HG03060 (cell line): Measurements from ENCODE around the gene SLC35F4.
"Not testable (repeated sequence)": the region's sequence is repeated elsewhere in the genome, so short reads cannot be mapped to it uniquely, and the experiment has no call there.

Experiments
- ATAC-seq: cut with Tn5 transposase; IDR thresholded peaks from one replicate; pipeline ENCODE4 v1.9.1; 2021; ENCODE audit warnings: low read depth, moderate number of reproducible peaks; ENCODE audit not compliant: unreplicated experiment

SLC35F4 gene

DNA sequence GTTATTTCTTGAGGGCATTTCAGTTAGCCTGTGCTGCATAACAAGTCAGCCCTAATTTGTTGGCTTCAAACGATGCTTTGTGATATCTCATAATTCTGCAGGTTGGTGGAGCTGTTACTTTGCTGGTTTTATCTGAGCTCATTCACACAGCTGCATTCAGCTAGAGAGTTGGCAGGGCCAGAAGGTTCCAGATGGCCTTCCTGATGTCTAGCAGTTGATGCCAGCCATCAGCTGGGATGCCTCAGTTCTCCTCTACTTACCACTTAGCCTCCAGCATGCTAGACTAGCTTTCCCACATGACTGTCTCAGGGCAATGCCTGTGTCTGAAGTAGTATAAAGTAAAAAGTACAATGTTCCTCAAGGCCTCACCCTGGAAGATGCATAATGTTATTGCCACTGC lies 130.6 kb downstream of the SLC35F4 start:
- no peak for ATAC-seq

DNA sequence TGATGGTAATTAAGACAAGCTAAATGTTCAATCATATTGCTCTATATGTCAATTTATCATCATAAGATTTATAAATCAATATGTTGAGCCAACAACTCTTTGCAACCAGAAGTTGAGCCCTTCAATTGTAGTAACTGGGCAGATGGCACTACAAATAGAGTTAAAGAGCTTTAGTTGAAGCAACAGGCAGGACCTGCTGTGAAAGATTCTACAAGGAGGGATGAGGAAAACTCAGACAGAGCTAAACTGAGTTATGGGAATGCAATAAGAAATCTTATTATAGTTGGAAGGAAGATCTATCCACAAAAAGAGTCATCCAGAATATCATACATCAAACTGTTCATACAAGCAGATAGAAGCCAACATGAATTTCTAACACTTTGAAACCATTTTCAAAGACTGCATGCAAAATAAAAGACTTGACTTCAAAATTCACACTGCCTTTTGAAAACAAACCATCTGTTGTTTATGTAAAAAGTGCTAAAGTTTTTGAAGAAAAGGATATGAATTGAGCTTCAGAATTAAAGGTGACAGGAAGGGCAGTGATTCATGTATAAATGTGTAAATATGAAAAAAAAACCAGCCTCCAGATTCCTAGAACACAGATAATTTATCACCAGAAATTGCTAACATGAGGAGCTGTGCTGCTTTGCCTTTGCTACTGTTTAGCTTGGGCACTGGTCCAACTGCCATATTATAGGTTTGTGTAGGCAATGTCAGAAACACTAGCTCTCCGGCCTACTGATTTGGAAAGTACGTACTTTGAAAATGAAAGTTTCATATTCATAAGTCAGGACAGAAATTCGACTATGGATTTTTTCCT lies 133.2 kb downstream of the SLC35F4 start:
- no peak for ATAC-seq

DNA sequence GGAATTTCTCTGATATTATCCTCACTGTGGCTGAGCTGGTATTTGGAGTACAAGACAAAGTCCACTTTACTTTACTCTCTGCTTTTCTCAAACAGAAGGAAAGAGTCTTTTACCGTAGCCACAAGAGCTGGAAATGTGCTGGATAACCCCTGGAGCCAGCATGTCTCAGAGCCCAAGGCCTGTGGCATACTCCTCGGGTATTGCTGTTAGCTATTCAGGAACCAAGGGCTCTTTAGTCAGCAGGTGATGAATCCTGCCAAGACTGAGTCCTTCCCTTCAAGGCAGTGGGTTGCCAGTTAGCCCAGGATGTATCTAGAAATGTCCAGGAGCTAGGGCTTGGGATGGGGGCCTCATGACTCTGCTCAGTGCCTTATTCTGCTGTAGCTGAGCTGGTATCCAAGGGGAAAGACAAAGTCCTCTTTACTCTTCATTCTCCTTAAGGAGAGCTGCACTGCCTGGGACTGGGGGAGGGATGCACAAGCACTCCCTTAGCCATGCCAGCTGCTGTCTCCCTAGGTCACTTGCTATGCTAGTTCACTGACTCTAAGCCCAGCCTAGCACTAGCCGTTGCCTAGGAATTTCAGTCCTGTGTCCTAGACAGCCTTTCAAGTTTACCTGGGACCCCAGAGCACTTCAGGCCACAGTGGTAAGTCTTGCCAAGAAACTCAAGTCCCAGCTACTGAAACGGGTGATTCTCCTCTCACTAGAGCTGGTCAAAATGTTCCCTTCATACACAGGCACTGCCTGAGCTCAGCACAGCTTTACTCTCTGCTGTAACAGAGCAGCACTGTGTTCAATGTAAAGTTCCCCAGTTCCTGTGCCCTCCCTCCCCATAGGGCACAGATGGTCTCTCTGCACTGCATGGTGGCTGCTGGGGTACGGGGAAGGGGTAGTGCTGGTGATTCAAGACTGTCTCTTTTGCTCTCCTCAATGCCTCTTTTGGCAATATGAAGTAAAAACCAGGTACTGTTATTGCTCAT lies 136.4 kb downstream of the SLC35F4 start:
- ATAC-seq: no peak

DNA sequence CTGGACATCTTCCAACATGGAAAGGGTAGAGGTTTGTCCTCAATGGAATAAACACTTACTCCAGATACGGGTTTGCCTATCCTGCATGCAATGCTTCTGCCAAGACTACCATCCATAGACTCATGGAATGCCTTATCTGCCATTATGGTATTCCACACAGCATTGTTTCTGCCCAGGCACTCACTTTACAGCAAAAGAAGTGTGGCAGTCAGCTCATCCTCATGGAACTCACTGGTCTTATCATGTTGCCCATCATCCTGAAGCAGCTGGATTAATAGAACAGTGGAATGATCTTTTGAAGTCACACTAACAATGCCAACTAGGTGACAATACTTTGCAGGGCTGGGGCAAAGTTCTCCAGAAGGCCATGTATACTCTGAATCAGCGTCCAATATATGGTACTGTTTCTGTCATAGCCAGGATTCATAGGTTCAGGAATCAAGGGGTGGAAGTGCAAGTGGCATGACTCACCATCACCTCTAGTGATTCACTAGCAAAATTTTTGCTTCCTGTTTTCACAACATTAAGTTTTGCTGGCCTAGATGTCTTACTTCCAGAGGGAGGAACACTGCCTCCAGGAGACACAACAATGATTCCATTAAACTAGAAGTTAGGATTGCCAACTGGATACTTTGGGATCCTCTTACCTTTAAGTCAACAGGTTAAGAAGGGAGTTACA lies 140.4 kb downstream of the SLC35F4 start:
- no peak for ATAC-seq

DNA sequence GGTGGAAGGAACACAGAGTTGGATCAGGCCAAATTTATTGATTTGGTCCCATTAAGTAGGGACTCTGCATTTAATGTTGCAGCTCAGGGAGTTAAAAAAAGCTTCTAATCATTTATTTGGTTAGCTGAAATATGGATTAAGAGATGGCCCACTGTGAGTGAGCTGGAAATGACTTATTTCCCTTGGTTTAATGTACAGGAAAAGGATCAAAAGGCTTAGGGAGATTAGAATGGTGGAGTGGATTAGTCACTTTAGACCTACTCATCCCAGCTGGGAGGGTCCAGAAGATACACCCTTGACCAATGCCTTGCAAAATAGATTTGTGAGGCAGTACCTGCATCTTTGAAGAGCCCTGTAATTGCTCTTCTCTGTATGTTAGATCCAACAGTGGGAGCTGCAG lies 143.8 kb downstream of the SLC35F4 start:
- ATAC-seq: not testable (repeated sequence)

DNA sequence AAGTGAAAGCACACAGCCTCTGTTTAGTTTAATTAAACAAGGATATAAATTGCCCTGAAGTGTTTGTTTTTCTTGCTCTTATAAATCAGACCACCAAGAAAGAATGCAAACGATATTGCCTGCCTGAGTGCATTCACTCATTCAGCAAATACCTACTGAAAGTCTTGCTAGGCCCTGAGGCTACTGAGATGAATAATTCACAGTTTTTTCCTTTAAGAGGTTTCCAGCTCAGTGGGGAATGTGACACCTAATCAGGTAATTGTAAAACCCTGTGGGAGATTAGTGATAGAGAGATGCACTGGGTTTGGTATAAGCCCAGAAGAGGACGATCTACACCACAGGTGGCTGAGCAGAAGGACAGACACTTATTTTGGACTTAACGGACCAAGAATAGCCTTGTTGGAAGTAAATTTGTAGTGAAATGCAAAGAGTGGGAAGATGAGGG lies 151.4 kb downstream of the SLC35F4 start:
- ATAC-seq: no peak

DNA sequence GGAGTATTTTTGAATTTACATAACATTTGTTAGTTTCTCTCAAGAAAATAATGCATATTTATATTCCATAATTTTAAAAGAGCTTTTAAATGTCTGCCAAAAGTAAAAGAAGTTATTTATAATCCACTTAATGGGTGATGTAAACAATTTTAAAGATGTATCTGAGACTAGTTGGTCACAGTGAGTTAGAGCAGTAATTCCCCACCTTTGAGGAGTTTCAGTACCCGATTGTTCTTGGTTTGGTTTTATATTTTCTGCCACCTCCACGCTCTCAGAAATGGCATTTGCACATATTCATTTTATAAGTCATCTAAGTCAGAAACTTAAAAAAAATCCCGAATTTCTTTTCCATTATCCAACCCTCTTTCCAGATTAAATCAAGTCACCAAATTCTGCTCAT lies 153.2 kb downstream of the SLC35F4 start:
- no peak for ATAC-seq

DNA sequence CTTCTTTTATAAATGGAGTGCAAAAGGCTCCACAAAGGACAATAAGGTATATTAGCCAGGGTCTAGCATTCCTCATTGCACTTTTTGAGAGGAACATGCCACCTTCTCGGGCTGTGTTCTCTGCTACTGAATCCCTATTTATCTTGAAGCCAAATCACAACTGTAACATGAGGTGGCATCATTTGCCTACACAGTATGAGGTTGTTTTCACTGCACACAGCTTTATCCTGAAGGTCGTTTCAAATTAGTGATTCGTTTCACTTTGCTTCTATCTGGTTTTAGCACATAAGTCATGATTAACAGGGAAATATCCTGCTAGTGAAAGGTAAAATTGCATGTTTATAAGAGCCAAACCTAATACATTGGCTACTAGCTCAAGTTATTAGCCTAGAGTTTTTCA lies 153.8 kb downstream of the SLC35F4 start:
- no peak for ATAC-seq

DNA sequence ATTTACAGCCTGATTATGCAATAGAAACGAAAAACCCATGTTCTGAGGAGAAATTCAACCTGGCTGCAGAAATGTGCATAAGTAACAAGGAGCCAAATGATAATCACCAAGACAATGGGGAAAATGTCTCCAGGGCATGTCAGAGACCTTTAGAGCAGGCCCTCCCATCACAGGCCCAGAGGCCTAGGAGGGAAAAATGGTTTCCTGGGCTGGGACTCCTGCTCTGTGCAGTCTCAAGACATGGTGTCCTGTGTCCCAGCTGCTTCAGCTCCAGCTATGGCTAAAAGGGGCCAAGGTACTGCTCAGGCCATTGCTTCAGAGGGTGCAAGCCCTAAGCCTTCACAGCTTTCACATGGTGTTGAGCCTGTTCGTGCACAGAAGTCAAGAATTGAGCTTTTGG lies 156.0 kb downstream of the SLC35F4 start:
- ATAC-seq: no peak

DNA sequence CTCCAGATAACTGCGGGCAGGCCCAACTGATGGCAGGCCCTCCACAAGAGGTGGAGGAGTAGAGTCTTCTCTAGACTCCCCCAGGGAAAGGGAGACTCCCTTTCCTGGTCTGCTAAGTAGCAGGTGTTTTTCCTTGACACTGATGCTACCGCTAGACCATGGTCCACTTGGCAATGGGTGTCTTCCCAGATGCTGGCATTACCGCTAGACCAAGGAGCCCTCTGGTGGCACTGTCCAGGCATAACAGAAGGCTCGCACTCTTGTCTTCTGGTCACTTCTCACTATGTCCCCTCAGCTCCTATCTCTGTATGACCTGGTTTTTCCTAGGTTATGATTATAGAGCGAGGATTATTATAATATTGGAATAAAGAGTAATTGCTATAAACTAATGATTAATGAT lies 156.8 kb downstream of the SLC35F4 start:
- not testable (repeated sequence) for ATAC-seq

DNA sequence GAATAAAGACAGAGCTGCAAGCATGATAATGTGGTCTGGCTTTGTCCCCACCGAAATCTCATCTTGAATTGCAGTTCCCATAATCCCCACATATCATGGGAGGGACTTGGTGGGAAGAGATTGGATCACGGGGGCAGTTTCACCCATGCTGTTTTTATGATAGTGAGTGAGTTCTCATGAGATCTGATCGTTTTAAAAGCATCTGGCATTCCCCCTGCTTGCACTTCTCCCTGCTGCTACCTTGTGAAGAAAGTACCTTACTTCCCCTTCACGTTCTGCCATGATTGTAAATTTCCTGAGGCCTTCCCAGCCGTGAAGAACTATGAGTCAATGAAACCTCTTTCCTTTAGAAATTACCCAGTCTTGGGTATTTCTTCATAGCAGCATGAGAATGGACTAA lies 158.7 kb downstream of the SLC35F4 start:
- no peak for ATAC-seq

DNA sequence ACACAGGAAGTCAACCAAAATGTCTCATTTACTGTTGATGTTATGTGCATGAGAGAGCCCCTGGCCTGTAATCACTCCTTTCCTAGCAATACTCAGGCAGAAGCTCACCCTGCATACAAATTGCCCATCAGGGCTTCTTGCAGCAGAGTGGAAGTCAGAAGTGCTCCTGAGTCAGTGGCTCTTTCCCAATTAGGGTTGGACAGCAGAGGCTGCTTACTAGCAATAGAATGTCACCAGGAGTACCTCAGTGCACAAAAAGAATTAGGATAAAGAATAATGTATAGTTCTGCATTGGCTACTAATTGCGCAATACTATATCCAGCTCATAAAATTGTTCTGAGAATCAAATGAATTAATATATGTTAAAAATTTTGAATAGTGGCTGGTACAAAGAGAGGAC lies 161.1 kb downstream of the SLC35F4 start:
- ATAC-seq: no peak

DNA sequence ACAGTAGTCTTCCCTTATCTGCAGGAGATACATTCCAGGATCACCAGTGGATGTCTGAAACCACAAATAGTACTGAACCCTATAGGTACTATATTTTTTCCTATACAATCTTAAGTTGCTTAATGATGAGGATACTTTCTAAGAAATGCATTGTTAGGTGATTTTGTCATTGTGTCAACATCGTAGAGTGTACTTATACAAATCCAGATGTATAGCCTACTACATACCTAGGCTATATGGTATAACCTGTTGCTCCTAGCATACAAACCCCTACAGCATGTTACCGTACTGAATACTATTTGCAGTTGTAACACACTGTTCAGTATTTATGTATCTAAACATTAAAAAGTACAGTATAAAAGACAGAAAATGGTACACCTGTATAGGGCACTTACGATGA lies 165.9 kb downstream of the SLC35F4 start:
- no peak for ATAC-seq

DNA sequence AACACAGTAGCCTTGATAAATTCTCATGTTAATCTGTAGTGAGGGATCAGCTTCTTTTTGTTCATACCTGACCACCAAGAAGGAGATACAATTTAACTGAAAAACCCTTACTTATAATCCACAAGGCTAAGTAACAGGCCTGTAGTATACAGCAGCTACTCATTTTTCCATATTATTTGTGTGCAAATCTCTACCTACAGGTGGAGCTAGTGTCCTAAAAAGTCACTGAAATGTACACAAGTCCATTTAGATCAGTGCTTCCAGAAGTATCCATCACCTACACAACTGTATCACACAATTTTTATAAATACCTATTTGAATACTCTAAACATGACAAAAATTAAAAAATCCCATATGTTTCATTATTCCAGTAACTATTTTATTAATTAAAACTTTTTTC lies 173.2 kb downstream of the SLC35F4 start:
- ATAC-seq: no peak

DNA sequence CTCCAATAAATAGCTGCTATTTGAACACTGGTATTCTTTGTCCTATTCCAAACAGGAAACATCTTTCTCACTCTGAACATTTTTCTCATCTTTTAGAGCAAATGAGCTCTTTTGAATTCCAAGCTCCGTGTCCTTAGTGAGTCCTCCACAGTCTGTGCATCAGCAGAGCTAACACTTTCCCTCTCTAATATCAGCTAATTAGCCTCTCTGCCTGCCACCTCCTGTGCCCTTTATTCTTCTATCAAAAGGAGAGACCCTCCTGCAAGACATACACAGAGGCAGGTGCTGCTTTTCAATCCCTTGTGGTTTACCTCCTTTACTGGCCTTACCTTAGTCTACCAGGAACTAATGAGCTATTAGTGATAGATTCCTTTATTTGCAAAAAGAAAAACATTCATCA lies 178.5 kb downstream of the SLC35F4 start:
- no peak for ATAC-seq

DNA sequence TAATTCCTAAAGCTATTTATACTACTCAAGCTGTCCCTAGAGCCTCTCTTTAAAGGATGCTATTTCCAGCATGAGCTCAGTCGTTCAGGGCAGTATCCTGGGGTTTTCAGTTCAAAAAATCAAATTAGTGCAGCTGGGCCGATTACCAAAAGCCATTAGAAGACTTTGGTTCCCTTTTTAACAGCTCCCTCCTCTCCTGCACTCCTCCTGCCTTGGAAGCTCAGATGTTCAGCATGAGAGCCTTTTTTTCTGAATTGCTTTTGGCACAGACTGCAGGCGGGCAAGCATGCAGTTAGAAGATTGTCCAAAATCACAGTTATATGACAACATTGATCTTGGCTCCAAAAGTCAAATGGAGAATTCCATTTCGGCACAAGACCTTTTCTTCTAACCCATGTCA lies 179.6 kb downstream of the SLC35F4 start:
- ATAC-seq: no peak

DNA sequence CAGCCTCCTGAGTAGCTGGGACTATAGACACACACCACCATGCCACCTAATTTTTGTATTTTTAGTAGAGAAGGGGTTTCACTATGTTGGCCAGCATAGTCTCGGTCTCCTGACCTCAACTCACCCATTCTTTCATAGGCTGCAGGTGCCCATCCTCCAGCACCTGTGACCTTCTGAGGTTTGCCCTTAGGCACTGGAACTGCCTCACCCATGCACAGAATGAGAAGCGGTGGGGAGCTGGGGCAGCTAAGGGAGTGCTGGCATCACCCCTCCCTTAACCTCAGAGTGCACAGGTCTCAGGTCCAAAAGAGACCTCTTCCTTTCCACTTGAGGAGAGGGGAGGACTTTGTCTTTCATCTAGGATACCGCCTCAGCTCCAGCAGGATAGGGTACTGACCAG lies 194.9 kb downstream of the SLC35F4 start:
- no peak for ATAC-seq

DNA sequence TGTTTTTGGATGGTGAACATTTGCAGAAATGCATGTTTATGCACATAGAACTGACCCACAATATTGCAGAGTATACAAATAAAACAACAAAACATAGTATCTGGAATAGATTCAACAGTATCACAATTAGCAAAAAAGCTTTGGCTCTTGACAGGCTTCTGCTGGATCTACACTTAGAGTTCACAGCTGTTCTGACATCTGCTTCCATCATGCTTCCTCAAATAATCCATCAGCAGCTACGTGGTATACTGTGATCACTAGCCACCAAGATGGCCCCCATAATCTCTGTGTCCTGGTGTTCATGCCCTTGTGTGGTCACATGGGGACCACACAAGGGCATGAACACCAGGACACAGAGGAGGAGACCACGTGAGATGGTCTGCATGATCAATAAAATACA lies 205.7 kb downstream of the SLC35F4 start:
- no peak for ATAC-seq

DNA sequence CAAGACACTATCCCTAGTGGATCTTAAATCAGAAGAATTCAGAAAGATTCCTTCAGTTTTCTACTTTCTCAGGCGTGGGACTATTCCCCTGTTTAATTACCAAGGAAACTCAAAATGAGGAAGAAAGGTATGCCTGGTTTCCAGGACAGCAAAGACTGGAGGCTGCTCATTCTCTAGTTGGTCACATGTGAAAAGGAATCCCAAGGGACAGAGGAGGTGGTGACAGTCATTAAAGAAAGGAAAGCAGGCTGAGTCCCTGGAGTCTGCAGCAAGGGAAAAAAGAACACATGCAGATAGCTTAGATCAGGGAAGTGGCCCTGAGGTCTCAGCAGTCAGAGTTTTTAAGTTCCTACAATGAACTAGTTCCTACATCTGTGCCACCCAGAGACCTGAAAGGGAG lies 206.8 kb downstream of the SLC35F4 start:
- no peak for ATAC-seq

DNA sequence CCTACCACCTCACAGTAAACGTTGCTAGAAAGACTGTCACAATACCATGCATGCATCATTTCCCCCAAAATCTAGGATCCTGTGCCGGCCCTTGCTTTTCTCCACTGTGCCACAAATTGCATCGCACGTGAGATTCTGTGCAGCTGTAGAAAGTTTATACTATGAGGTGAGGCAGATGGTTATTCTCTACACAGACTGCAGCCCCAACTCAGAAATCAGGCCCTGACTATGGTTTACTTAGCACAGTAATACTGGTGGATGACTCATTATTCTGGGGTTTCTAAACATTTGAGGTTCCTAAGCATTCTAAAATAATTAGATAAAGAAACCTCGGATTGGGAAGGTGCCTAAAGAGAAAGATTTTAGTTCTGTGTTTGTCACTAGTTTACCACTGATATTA lies 208.4 kb downstream of the SLC35F4 start:
- ATAC-seq: no peak

DNA sequence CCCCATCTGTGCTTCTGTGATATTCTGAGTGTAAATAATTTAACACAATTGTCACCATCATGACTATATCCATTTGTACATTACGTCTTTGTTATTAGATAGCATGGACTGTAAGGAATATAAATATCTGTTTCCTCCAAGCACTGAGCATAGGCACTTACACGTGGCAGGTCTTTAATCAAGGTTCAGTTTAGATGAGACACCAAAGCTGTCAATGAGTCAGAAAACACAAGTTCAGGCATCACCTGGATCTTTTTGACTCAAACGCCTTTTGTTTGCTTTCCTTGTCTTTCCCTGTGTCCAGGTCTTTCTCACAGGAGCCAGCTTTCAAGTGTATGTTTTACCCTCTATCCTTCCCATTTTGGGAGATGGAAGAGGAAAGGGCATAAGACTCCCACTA lies 209.0 kb downstream of the SLC35F4 start:
- no peak for ATAC-seq
